Hepatocyte (in vitro differentiated cells): ENCODE results near the gene IL17B. TPM values are rescaled to one million over a fixed set of nuclear protein-coding genes. Genes with fewer than 3 reads are reported as not detected.

Source experiments
- DNase-seq: peaks from one replicate; pipeline ENCODE4 v3.0.0-alpha.2; 2016; ENCODE audit warnings: low spot score
- H2AFZ ChIP-seq: fragments of 200-600 bp; sonication (generic); 2 replicates; pipeline ENCODE4 v1.6.0; 2016; ENCODE audit warnings: antibody characterized with exemption, mild to moderate bottlenecking
- H3K27ac ChIP-seq: fragments of 200-600 bp; sonication (generic); 2 replicates; pipeline ENCODE4 v1.5.1; 2016; ENCODE audit warnings: mild to moderate bottlenecking
- H3K27me3 ChIP-seq: fragments of 200-600 bp; sonication (generic); 2 replicates; pipeline ENCODE4 v1.6.1; 2016
- H3K36me3 ChIP-seq: fragments of 200-600 bp; sonication (generic); replicated peaks from 2 replicates; pipeline ENCODE4 v1.5.1; 2016; ENCODE audit warnings: low read depth; ENCODE audit not compliant: insufficient read depth
- H3K4me1 ChIP-seq: fragments of 200-600 bp; sonication (generic); 2 replicates; pipeline ENCODE4 v1.5.1; 2016; ENCODE audit warnings: mild to moderate bottlenecking, moderate library complexity; ENCODE audit not compliant: insufficient read depth
- H3K4me2 ChIP-seq: fragments of 200-600 bp; sonication (generic); 2 replicates; pipeline ENCODE4 v1.6.0; 2016
- H3K4me3 ChIP-seq: fragments of 200-600 bp; sonication (generic); 2 replicates; pipeline ENCODE4 v1.5.1; 2016; ENCODE audit warnings: mild to moderate bottlenecking
- H3K79me2 ChIP-seq: fragments of 200-600 bp; sonication (generic); 2 replicates; pipeline ENCODE4 v1.6.0; 2017; ENCODE audit warnings: mild to moderate bottlenecking
- H3K9me2 ChIP-seq: fragments of 200-600 bp; sonication (generic); replicated peaks from 2 replicates; pipeline ENCODE4 v1.6.0; 2017; ENCODE audit warnings: mild to moderate bottlenecking; ENCODE audit not compliant: insufficient read depth
- H3K9me3 ChIP-seq: fragments of 200-600 bp; sonication (generic); 2 replicates; pipeline ENCODE4 v1.5.1; 2016; ENCODE audit warnings: low read depth, mild to moderate bottlenecking
- H4K20me1 ChIP-seq: fragments of 200-600 bp; sonication (generic); 2 replicates; pipeline ENCODE4 v1.6.0; 2016; ENCODE audit warnings: mild to moderate bottlenecking; ENCODE audit not compliant: insufficient read depth, poor library complexity, severe bottlenecking
- CTCF ChIP-seq: fragments of 200-600 bp; sonication (generic); IDR thresholded peaks from 2 replicates; pipeline ENCODE4 v1.5.1; 2016; ENCODE audit warnings: antibody characterized with exemption, mild to moderate bottlenecking; ENCODE audit not compliant: poor library complexity
- EZH2 ChIP-seq: fragments of 200-600 bp; sonication (generic); IDR thresholded peaks from 2 replicates; pipeline ENCODE4 v1.6.1; 2016; ENCODE audit warnings: antibody characterized with exemption, mild to moderate bottlenecking, borderline replicate concordance
- EZH2phosphoT487 ChIP-seq: fragments of 200-600 bp; sonication (generic); IDR thresholded peaks from one replicate; pipeline ENCODE4 v1.6.1; 2018; ENCODE audit warnings: antibody characterized with exemption, mild to moderate bottlenecking, low read depth, moderate library complexity; ENCODE audit not compliant: unreplicated experiment, severe bottlenecking
- WGBS: methylation state at CpG from one replicate; pipeline ENCODE4 v1.1.6; 2016; ENCODE audit warnings: low lambda C conversion rate; ENCODE audit errors: missing lambda C conversion rate; 5-methylcytosine and 5-hydroxymethylcytosine counted together
- polyA plus RNA-seq: library from polyadenylated mRNA; unstranded; fragments of >200 nt; fragmentation: Nextera tagmentation; extraction: Ambion mirVana; gene quantifications from 2 replicates; pipeline ENCODE4 v1.2.1, GENCODE V29; 2016
- total RNA-seq: library from RNA; depleted of rRNA; stranded (reverse); fragments of >200 nt; gene quantifications from 2 replicates; pipeline ENCODE4 v1.2.3, GENCODE V29; 2014

The IL17B gene
- total and polyA plus RNA-seq, 2 experiments from 2014 or later: not detected

- DNase-seq: peak; percentile 96
- 4% methylated on average over 38 of the region's 61 CpGs for WGBS
- Histone ChIP-seq H3K27ac (peak within 1 kb of the TSS; percentile 22), H3K9me2 (no peaks in the 10 kb centered on the region), H3K36me3 (no peaks in the 10 kb centered on the region), H3K4me2 (peak within 1 kb of the TSS; percentile 97), H3K27me3 (no peaks in the 10 kb centered on the region), H3K9me3 (no peaks in the 10 kb centered on the region), H4K20me1 (no peaks in the 10 kb centered on the region), H3K4me3 (peak within 1 kb of the TSS; percentile 74), H3K79me2 (no peaks in the 10 kb centered on the region), H3K4me1 (peaks cover 3% of the 10 kb centered on the region), H2AFZ (peak within 1 kb of the TSS; percentile 89)
- TF ChIP-seq EZH2 (no peak), CTCF (no peak), EZH2phosphoT487 (no peak)
These were observed 21.5 kb downstream of the IL17B start, which contains the start of gene PCYOX1L for GRCh38 chr5:149357370-149358293. Gene PCYOX1L (plus strand): TSS chr5:149358046. CDS start chr5:149358069, 23 bp downstream.

- H3K79me2 ChIP-seq: peaks cover 5% of the 10 kb centered on the region
- peaks cover 3% of the 10 kb centered on the region for H3K4me1 ChIP-seq
- H3K9me3 ChIP-seq: no peaks in the 10 kb centered on the region
- H3K27me3 ChIP-seq: no peaks in the 10 kb centered on the region
- H3K36me3 ChIP-seq: no peaks in the 10 kb centered on the region
- no peak overlapping the region for H3K4me2 ChIP-seq
- no peak for DNase-seq
- no peak overlapping the region for H2AFZ ChIP-seq
- WGBS: 98% methylated on average over 8 of the region's 8 CpGs
- no peaks in the 10 kb centered on the region for H3K9me2 ChIP-seq
- H4K20me1 ChIP-seq: no peaks in the 10 kb centered on the region
- TF ChIP-seq CTCF (no peak), EZH2 (no peak), EZH2phosphoT487 (no peak)
- no peak overlapping the region for H3K4me3 ChIP-seq
- H3K27ac ChIP-seq: no peak overlapping the region
These were observed 22.7 kb downstream of the IL17B start for GRCh38 chr5:149356391-149356790.

GRCh38 chr5:149355688-149356087, 23.4 kb downstream of the IL17B start:
- TF ChIP-seq CTCF (no peak), EZH2phosphoT487 (no peak), EZH2 (no peak)
- H3K36me3 ChIP-seq: no peaks in the 10 kb centered on the region
- H3K27ac ChIP-seq: no peak overlapping the region
- WGBS: 100% methylated on average over 1 of the region's 1 CpG
- H3K9me2 ChIP-seq: no peaks in the 10 kb centered on the region
- H4K20me1 ChIP-seq: no peaks in the 10 kb centered on the region
- H3K27me3 ChIP-seq: no peaks in the 10 kb centered on the region
- H3K79me2 ChIP-seq: peaks cover 5% of the 10 kb centered on the region
- no peaks in the 10 kb centered on the region for H3K9me3 ChIP-seq
- DNase-seq: no peak
- no peak overlapping the region for H3K4me3 ChIP-seq
- H2AFZ ChIP-seq: no peak overlapping the region
- peaks cover 3% of the 10 kb centered on the region for H3K4me1 ChIP-seq
- no peak overlapping the region for H3K4me2 ChIP-seq
